GM12878 (cell line): ENCODE data around the gene EPHA2. TPM values are rescaled to one million over a fixed set of nuclear protein-coding genes. Genes with fewer than 3 reads are reported as not detected.

Source experiments
- ATAC-seq: fragments of 200-7000 bp; cut with Tn5 transposase; 3 replicates; pipeline ENCODE4 v1.9.1; 2020; ENCODE audit warnings: mild to moderate bottlenecking, moderate library complexity
- BruUV-seq: library from RNA; stranded (reverse); fragments of 400-500 nt; replicated peaks from 2 replicates; lab custom pipeline; 2021; lab: Mats Ljungman, UMichigan
- CTCF ChIA-PET: fragments of 300-600 bp; sonication (Branson Sonifier 250); formaldehyde crosslinking; extraction: SDS; loops from one replicate; lab custom pipeline; 2021; ENCODE audit warnings: inconsistent platforms; lab: Yijun Ruan, JAX
- POLR2A ChIA-PET: fragments of 350-600 bp; formaldehyde crosslinking; extraction: SDS; loops from one replicate; lab custom pipeline; 2021; ENCODE audit warnings: inconsistent platforms; lab: Charles Lee
- RAD21 ChIA-PET: fragments of 300-600 bp; sonication (Branson Sonifier 250); formaldehyde crosslinking; loops from one replicate; lab custom pipeline; 2023; ENCODE audit warnings: antibody characterized with exemption; ENCODE audit not compliant: unreplicated experiment; lab: Charles Lee
- SMC1A ChIA-PET: fragments of 300-600 bp; sonication (Branson Sonifier 250); formaldehyde crosslinking; loops from one replicate; lab custom pipeline; 2023; ENCODE audit not compliant: unreplicated experiment, uncharacterized antibody; lab: Charles Lee
- DNase-seq: peaks from one replicate; pipeline ENCODE4 v3.0.0-alpha.2; 2011; ENCODE audit warnings: low read depth, low spot score
- FAIRE-seq: peaks from 3 replicates; lab custom pipeline; 2011; peaks lifted over from hg19 to GRCh38; lab: Jason Lieb, UNC
- H2AFZ ChIP-seq: 2 replicates; pipeline ENCODE4 v1.6.0; 2011; ENCODE audit warnings: low read depth, low read length, control low read depth; ENCODE audit not compliant: control insufficient read depth
- H3K27ac ChIP-seq: 2 replicates; pipeline ENCODE4 v1.5.1; 2011; ENCODE audit warnings: control low read depth; ENCODE audit not compliant: control insufficient read depth, insufficient read depth
- H3K27me3 ChIP-seq, 2 experiments: replicated peaks in 1 of 2; 2 replicates each; pipeline versions ENCODE4 v1.6.0 to v1.6.1; 2011; ENCODE audit warnings: low read length in 1 of 2; ENCODE audit not compliant: control insufficient read depth in 2 of 2, insufficient read depth in 2 of 2
- H3K36me3 ChIP-seq, 2 experiments: 2 replicates each; pipeline ENCODE4 v1.5.1; 2011; ENCODE audit warnings: low read length in 1 of 2; ENCODE audit not compliant: control insufficient read depth in 2 of 2, insufficient read depth in 2 of 2
- H3K4me1 ChIP-seq: 2 replicates; pipeline ENCODE4 v1.6.1; 2011; ENCODE audit warnings: mild to moderate bottlenecking, low read length, moderate library complexity, mixed read lengths; ENCODE audit not compliant: control insufficient read depth, insufficient read depth
- H3K4me2 ChIP-seq: 2 replicates; pipeline ENCODE4 v1.6.0; 2011; ENCODE audit warnings: control low read depth; ENCODE audit not compliant: control insufficient read depth, insufficient read depth
- H3K4me3 ChIP-seq: fragments of 200-600 bp; sonication (generic); 2 replicates; pipeline ENCODE4 v1.5.1; 2016
- H3K79me2 ChIP-seq: 2 replicates; pipeline ENCODE4 v1.6.0; 2011; ENCODE audit warnings: low read length; ENCODE audit not compliant: control insufficient read depth, insufficient read depth
- H3K9ac ChIP-seq: 2 replicates; pipeline ENCODE4 v1.8.0; 2011; ENCODE audit warnings: low read length, control low read depth, mixed read lengths; ENCODE audit not compliant: control insufficient read depth, insufficient read depth
- H3K9me3 ChIP-seq: replicated peaks from 3 replicates; pipeline ENCODE4 v1.5.1; 2011; ENCODE audit warnings: mild to moderate bottlenecking, low read length; ENCODE audit not compliant: control insufficient read depth, insufficient read depth
- H4K20me1 ChIP-seq: 2 replicates; pipeline ENCODE4 v1.6.0; 2011; ENCODE audit not compliant: control insufficient read depth, insufficient read depth
- DPF2 ChIP-seq: fragments of 450-650 bp; IDR thresholded peaks from 2 replicates; pipeline ENCODE4 v1.6.1; 2017; ENCODE audit warnings: mild to moderate bottlenecking
- WRNIP1 ChIP-seq: IDR thresholded peaks from 2 replicates; pipeline ENCODE4 v1.6.1; 2011; ENCODE audit warnings: low read depth, low read length, improper control_type of control experiment, borderline replicate concordance
- WGBS: methylation state at CpG from one replicate; pipeline ENCODE4 v1.1.6; 2016; ENCODE audit warnings: low lambda C conversion rate; ENCODE audit not compliant: insufficient replicate concordance, insufficient coverage; ENCODE audit errors: missing lambda C conversion rate; 5-methylcytosine and 5-hydroxymethylcytosine counted together
- in situ Hi-C: fragments of 300-500 bp; cut with MboI; formaldehyde crosslinking; loops from 9 replicates; pipeline ENCODE4 v1.14.3; 2018; ENCODE audit warnings: mixed read lengths
- intact Hi-C: fragments of 100-400 bp; cut with micrococcal nuclease; formaldehyde crosslinking; loops from one replicate; pipeline ENCODE4 v1.14.2; 2022; ENCODE audit not compliant: unreplicated experiment
- polyA plus RNA-seq, 11 experiments: library from polyadenylated mRNA; depleted of rRNA in 4 of 11; unstranded in 6 of 11; stranded (reverse) in 5 of 11; fragments of >200 nt; fragmentation: Nextera tagmentation in 4 of 11; fragmentation: Illumina TruSeq in 1 of 11; extraction: Ambion mirVana in 4 of 11; extraction: Trizol in 1 of 11; gene quantifications; 1 replicate in 1 of 11; 2 replicates in 10 of 11; pipeline versions ENCODE4 v1.2.1 to v1.2.3, GENCODE V29; 2011 to 2016; ENCODE audit warnings: inconsistent platforms in 2 of 11, missing spikeins in 2 of 11, low read depth in 1 of 11
- total RNA-seq, 4 experiments: library from RNA; depleted of rRNA in 3 of 4; stranded (reverse); fragments of >200 nt in 3 of 4; fragmentation: Illumina TruSeq in 1 of 4; extraction: Trizol in 1 of 4; gene quantifications; 2 replicates each; pipeline versions ENCODE4 v1.2.1 to v1.2.3, GENCODE V29; 2013 to 2021

The EPHA2 gene
- total and polyA plus RNA-seq, 10 of the 15 experiments (the other 5 are each of a cell fraction or from before 2014, with no cell fraction given) = 0.04 to 0.51 (median 0.23) TPM; not detected in 2

- FAIRE-seq (no peak), DNase-seq (no peak)
- in situ Hi-C loops = loop anchor here (5.0 kb wide), 2 partner anchors 167 to 287 kb away; no protein-coding TSS in a partner anchor
- H3K4me1 ChIP-seq = peaks cover 8% of the 10 kb centered on the region
- CTCF ChIA-PET = interaction anchor here (0.7 to 2.1 kb wide), 5 partner anchors 108 to 510 kb away, joined by 3 to 5 read pairs (median 4); no protein-coding TSS in a partner anchor
- H3K36me3 ChIP-seq = no peaks in the 10 kb centered on the region
- intact Hi-C loops = no loop called here
- H3K27me3 ChIP-seq = peaks cover 1 to 3% of the 10 kb centered on the region in 2 experiments; a peak in 2 of 4 replicates
- BruUV-seq = no TSS peak
- no peaks in the 10 kb centered on the region for H3K79me2 ChIP-seq
- no peak overlapping the region for H3K4me2 ChIP-seq
- H3K9ac ChIP-seq = no peak overlapping the region
- H3K9me3 ChIP-seq = no peaks in the 10 kb centered on the region
- H4K20me1 ChIP-seq = no peaks in the 10 kb centered on the region
- no peak overlapping the region for H2AFZ ChIP-seq
- WGBS = 37% methylated on average over 11 of the region's 11 CpGs
- TF ChIP-seq DPF2 = peak; percentile 72
- no peak for TF ChIP-seq WRNIP1
- TF ChIP-seq, all 136 proteins: peak for 1
- Histone ChIP-seq H3K4me3 (no peak overlapping the region), H3K27ac (no peak overlapping the region)
- POLR2A ChIA-PET = interaction anchor here (0.6 to 0.7 kb wide), 2 partner anchors 270 to 453 kb away, joined by 3 to 7 read pairs; no protein-coding TSS in a partner anchor
- SMC1A ChIA-PET = interaction anchor here (0.9 kb wide), 1 partner anchor 260 kb away, joined by 3 read pairs; no protein-coding TSS in a partner anchor
- RAD21 ChIA-PET = interaction anchor here (0.7 to 1.0 kb wide), 2 partner anchors 111 to 215 kb away, joined by 4 to 5 read pairs; no protein-coding TSS in a partner anchor
- ATAC-seq = no peak
Measured at GRCh38 chr1:16075337-16076030, 80.4 kb downstream of the EPHA2 start.

Other genes starting within 250 kb of the EPHA2 start
Only the 7 nearest of the 10 such genes appear.
- gene SRARP, start 151.8 kb downstream of the EPHA2 start, total RNA-seq (2014; rRNA removed) = not detected in 2 replicates
- not detected in 2 replicates for gene SRARP, start 151.8 kb downstream of the EPHA2 start, total RNA-seq (2014; rRNA removed; fragmentation: Illumina TruSeq; extraction: Trizol)
- not detected in 2 replicates for gene SRARP, start 151.8 kb downstream of the EPHA2 start, total RNA-seq (2021)
- gene SRARP, start 151.8 kb downstream of the EPHA2 start, polyA plus RNA-seq (2011; rRNA removed) = 0.03 TPM in 1 of 2 replicates, not detected in the other
- gene SRARP, start 151.8 kb downstream of the EPHA2 start, polyA plus RNA-seq (2014; fragmentation: Illumina TruSeq; extraction: Trizol) = not detected in 2 replicates
- gene SRARP, start 151.8 kb downstream of the EPHA2 start, polyA plus RNA-seq (2014; fragmentation: Nextera tagmentation; extraction: Ambion mirVana) = not detected
- gene SRARP, start 151.8 kb downstream of the EPHA2 start, polyA plus RNA-seq (2014; rRNA removed) = 0.06 TPM in 1 of 2 replicates, not detected in the other
- not detected for gene SRARP, start 151.8 kb downstream of the EPHA2 start, polyA plus RNA-seq (2016; fragmentation: Nextera tagmentation; extraction: Ambion mirVana)
- not detected in 2 replicates for gene HSPB7, start 138.0 kb downstream of the EPHA2 start, total RNA-seq (2014; rRNA removed)
- gene HSPB7, start 138.0 kb downstream of the EPHA2 start, total RNA-seq (2014; rRNA removed; fragmentation: Illumina TruSeq; extraction: Trizol) = not detected in 2 replicates
- 0.21 TPM in 1 of 2 replicates, not detected in the other for gene HSPB7, start 138.0 kb downstream of the EPHA2 start, total RNA-seq (2021)
- gene HSPB7, start 138.0 kb downstream of the EPHA2 start, polyA plus RNA-seq (2011; rRNA removed) = not detected in 2 replicates
- not detected in 2 replicates for gene HSPB7, start 138.0 kb downstream of the EPHA2 start, polyA plus RNA-seq (2014; fragmentation: Illumina TruSeq; extraction: Trizol)
- not detected for gene HSPB7, start 138.0 kb downstream of the EPHA2 start, polyA plus RNA-seq (2014; fragmentation: Nextera tagmentation; extraction: Ambion mirVana)
- not detected in 2 replicates for gene HSPB7, start 138.0 kb downstream of the EPHA2 start, polyA plus RNA-seq (2014; rRNA removed)
- under 1 TPM in 1 of 2 experiments, not detected in 1; 0.34 TPM for gene HSPB7, start 138.0 kb downstream of the EPHA2 start, polyA plus RNA-seq (2016; fragmentation: Nextera tagmentation; extraction: Ambion mirVana)
- not detected in 2 replicates for gene CLCNKA, start 134.0 kb downstream of the EPHA2 start, total RNA-seq (2014; rRNA removed)
- gene CLCNKA, start 134.0 kb downstream of the EPHA2 start, total RNA-seq (2014; rRNA removed; fragmentation: Illumina TruSeq; extraction: Trizol) = not detected in 2 replicates
- gene CLCNKA, start 134.0 kb downstream of the EPHA2 start, total RNA-seq (2021) = 0.08 TPM in 1 of 2 replicates, not detected in the other
- 0.05 and 0.06 TPM in 2 replicates for gene CLCNKA, start 134.0 kb downstream of the EPHA2 start, polyA plus RNA-seq (2011; rRNA removed)
- gene CLCNKA, start 134.0 kb downstream of the EPHA2 start, polyA plus RNA-seq (2014; fragmentation: Illumina TruSeq; extraction: Trizol) = not detected in 2 replicates
- under 1 TPM in 1 of 2 experiments, not detected in 1; 0.02 TPM for gene CLCNKA, start 134.0 kb downstream of the EPHA2 start, polyA plus RNA-seq (2014; fragmentation: Nextera tagmentation; extraction: Ambion mirVana)
- 0.10 and 0.23 TPM in 2 replicates for gene CLCNKA, start 134.0 kb downstream of the EPHA2 start, polyA plus RNA-seq (2014; rRNA removed)
- gene CLCNKA, start 134.0 kb downstream of the EPHA2 start, polyA plus RNA-seq (2016; fragmentation: Nextera tagmentation; extraction: Ambion mirVana) = under 1 TPM in 1 of 2 experiments, not detected in 1; 0.15 TPM
- not detected in 2 replicates for gene CLCNKB, start 112.3 kb downstream of the EPHA2 start, total RNA-seq (2014; rRNA removed)
- gene CLCNKB, start 112.3 kb downstream of the EPHA2 start, total RNA-seq (2014; rRNA removed; fragmentation: Illumina TruSeq; extraction: Trizol) = not detected in 2 replicates
- gene CLCNKB, start 112.3 kb downstream of the EPHA2 start, total RNA-seq (2021) = not detected in 2 replicates
- not detected in 2 replicates for gene CLCNKB, start 112.3 kb downstream of the EPHA2 start, polyA plus RNA-seq (2011; rRNA removed)
- gene CLCNKB, start 112.3 kb downstream of the EPHA2 start, polyA plus RNA-seq (2014; fragmentation: Illumina TruSeq; extraction: Trizol) = not detected in 2 replicates
- gene CLCNKB, start 112.3 kb downstream of the EPHA2 start, polyA plus RNA-seq (2014; fragmentation: Nextera tagmentation; extraction: Ambion mirVana) = under 1 TPM in 1 of 2 experiments, not detected in 1; 0.05 TPM
- gene CLCNKB, start 112.3 kb downstream of the EPHA2 start, polyA plus RNA-seq (2014; rRNA removed) = not detected in 2 replicates
- gene CLCNKB, start 112.3 kb downstream of the EPHA2 start, polyA plus RNA-seq (2016; fragmentation: Nextera tagmentation; extraction: Ambion mirVana) = not detected
- gene FAM131C, start 82.4 kb downstream of the EPHA2 start, total RNA-seq (2014; rRNA removed) = not detected in 2 replicates
- not detected in 2 replicates for gene FAM131C, start 82.4 kb downstream of the EPHA2 start, total RNA-seq (2014; rRNA removed; fragmentation: Illumina TruSeq; extraction: Trizol)
- not detected in 2 replicates for gene FAM131C, start 82.4 kb downstream of the EPHA2 start, total RNA-seq (2021)
- not detected in 2 replicates for gene FAM131C, start 82.4 kb downstream of the EPHA2 start, polyA plus RNA-seq (2011; rRNA removed)
- gene FAM131C, start 82.4 kb downstream of the EPHA2 start, polyA plus RNA-seq (2014; fragmentation: Illumina TruSeq; extraction: Trizol) = 0.03 TPM in 1 of 2 replicates, not detected in the other
- gene FAM131C, start 82.4 kb downstream of the EPHA2 start, polyA plus RNA-seq (2014; fragmentation: Nextera tagmentation; extraction: Ambion mirVana) = not detected
- not detected in 2 replicates for gene FAM131C, start 82.4 kb downstream of the EPHA2 start, polyA plus RNA-seq (2014; rRNA removed)
- gene FAM131C, start 82.4 kb downstream of the EPHA2 start, polyA plus RNA-seq (2016; fragmentation: Nextera tagmentation; extraction: Ambion mirVana) = not detected
- 0.49 and 0.56 TPM in 2 replicates for gene ARHGEF19, start 56.6 kb upstream of the EPHA2 start, total RNA-seq (2014; rRNA removed)
- 0.40 and 0.60 TPM in 2 replicates for gene ARHGEF19, start 56.6 kb upstream of the EPHA2 start, total RNA-seq (2014; rRNA removed; fragmentation: Illumina TruSeq; extraction: Trizol)
- 2.0 and 2.5 TPM in 2 replicates for gene ARHGEF19, start 56.6 kb upstream of the EPHA2 start, total RNA-seq (2021)
- gene ARHGEF19, start 56.6 kb upstream of the EPHA2 start, polyA plus RNA-seq (2011; rRNA removed) = 1.2 and 1.6 TPM in 2 replicates
- gene ARHGEF19, start 56.6 kb upstream of the EPHA2 start, polyA plus RNA-seq (2014; fragmentation: Illumina TruSeq; extraction: Trizol) = 0.22 and 0.38 TPM in 2 replicates
- under 1 TPM in 1 of 2 experiments, not detected in 1; 0.15 TPM for gene ARHGEF19, start 56.6 kb upstream of the EPHA2 start, polyA plus RNA-seq (2014; fragmentation: Nextera tagmentation; extraction: Ambion mirVana)
- 2.2 and 2.9 TPM in 2 replicates for gene ARHGEF19, start 56.6 kb upstream of the EPHA2 start, polyA plus RNA-seq (2014; rRNA removed)
- gene ARHGEF19, start 56.6 kb upstream of the EPHA2 start, polyA plus RNA-seq (2016; fragmentation: Nextera tagmentation; extraction: Ambion mirVana) = 1 to 10 TPM in 1 of 2 experiments, under 1 TPM in 1; 0.67 to 1.2 TPM
- 2.6 and 4.5 TPM in 2 replicates for gene CPLANE2, start 81.1 kb upstream of the EPHA2 start, total RNA-seq (2014; rRNA removed)
- gene CPLANE2, start 81.1 kb upstream of the EPHA2 start, total RNA-seq (2014; rRNA removed; fragmentation: Illumina TruSeq; extraction: Trizol) = 1.4 and 2.5 TPM in 2 replicates
- gene CPLANE2, start 81.1 kb upstream of the EPHA2 start, total RNA-seq (2021) = 4.0 and 4.1 TPM in 2 replicates
- gene CPLANE2, start 81.1 kb upstream of the EPHA2 start, polyA plus RNA-seq (2011; rRNA removed) = 0.61 and 1.3 TPM in 2 replicates
- 0.11 and 1.2 TPM in 2 replicates for gene CPLANE2, start 81.1 kb upstream of the EPHA2 start, polyA plus RNA-seq (2014; fragmentation: Illumina TruSeq; extraction: Trizol)
- gene CPLANE2, start 81.1 kb upstream of the EPHA2 start, polyA plus RNA-seq (2014; fragmentation: Nextera tagmentation; extraction: Ambion mirVana) = under 1 TPM in 1 of 2 experiments, not detected in 1; 0.09 TPM
- 1.2 and 3.7 TPM in 2 replicates for gene CPLANE2, start 81.1 kb upstream of the EPHA2 start, polyA plus RNA-seq (2014; rRNA removed)
- 1 to 10 TPM; 2.3 to 2.9 TPM for gene CPLANE2, start 81.1 kb upstream of the EPHA2 start, polyA plus RNA-seq (2016; fragmentation: Nextera tagmentation; extraction: Ambion mirVana)